ENCODE results near the gene CACNA1H.
"Not testable (repeated sequence)": the region's sequence is repeated elsewhere in the genome, so short reads cannot be mapped to it uniquely, and the experiment has no call there.

The CACNA1H gene

DNA sequence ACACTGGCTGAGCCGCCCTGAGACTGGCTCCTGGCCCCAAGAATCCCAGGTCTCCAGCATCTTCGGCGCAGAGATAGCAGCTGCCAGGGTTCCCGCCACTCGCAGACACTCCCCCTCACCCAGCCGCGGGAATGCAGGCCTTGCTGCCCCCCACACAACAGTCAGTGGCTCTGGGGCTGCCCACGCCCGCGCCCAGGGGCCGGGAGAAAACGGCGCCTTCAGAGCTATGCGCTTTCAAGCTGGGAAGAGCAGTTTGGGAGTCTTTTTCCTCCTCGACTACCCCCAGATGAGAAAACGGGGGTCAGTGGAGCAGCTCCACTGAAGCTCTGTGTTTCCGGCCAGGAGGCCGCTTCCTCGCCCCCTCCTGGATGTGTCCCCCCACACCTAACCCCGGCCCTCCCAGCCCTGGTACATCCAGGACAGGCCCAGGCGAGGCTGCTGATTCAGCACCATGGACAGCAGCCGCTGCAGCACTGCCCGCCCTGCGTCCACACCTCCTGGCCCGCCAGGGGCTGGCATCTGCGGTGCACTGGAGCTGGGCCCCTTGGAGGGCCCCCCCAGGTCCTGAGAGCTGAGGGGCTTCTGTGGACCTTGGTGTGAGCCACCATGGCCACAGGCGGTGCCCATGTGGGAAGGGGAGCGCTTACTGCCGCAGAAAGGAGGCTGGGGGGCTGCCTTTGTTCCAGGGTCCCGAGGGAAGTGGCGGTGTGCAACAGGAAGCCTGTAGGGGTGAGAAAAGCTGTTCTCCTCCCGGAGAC lies 35.7 kb downstream of the CACNA1H start:
- DNase-seq (ENCODE audit: extremely low read depth, insufficient read length): peak; percentile 28
- Histone ChIP-seq H3K27me3 (replicated peaks; ENCODE audit: control insufficient read depth, insufficient read depth, low read length) (no peaks in the 10 kb centered on the region; the same call in 1 of the 2 replicates), H3K4me3 (replicated peaks; ENCODE audit: low read depth, low read length) (no peak overlapping the region), H3K36me3 (ENCODE audit: control insufficient read depth, insufficient read depth, low read length) (no peaks in the 10 kb centered on the region)
- TF ChIP-seq, protein P1, sequence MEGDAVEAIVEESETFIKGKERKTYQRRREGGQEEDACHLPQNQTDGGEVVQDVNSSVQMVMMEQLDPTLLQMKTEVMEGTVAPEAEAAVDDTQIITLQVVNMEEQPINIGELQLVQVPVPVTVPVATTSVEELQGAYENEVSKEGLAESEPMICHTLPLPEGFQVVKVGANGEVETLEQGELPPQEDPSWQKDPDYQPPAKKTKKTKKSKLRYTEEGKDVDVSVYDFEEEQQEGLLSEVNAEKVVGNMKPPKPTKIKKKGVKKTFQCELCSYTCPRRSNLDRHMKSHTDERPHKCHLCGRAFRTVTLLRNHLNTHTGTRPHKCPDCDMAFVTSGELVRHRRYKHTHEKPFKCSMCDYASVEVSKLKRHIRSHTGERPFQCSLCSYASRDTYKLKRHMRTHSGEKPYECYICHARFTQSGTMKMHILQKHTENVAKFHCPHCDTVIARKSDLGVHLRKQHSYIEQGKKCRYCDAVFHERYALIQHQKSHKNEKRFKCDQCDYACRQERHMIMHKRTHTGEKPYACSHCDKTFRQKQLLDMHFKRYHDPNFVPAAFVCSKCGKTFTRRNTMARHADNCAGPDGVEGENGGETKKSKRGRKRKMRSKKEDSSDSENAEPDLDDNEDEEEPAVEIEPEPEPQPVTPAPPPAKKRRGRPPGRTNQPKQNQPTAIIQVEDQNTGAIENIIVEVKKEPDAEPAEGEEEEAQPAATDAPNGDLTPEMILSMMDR (IDR thresholded peaks at IDR 0.05; ENCODE audit: insufficient read depth, low read length, poor library complexity, severe bottlenecking): no peak

DNA sequence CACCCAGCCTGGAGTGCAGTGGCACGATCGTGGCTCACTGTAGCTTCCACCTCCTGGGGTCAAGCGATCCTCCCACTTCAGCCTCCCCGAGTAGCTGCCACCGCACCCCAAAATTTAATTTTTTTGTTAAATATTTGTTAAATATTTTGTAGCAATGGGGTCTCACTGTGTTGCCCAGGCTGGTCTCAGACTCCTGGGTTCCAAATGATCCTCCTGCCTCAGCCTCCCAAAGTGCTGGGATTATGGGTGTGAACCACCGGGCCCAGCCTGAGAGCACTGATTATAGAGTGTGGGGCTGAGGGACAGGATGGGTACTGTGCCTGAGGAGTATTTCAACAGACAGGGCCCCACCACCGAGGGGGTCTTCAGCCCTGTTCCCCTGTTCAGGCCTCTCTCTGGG lies 36.5 kb downstream of the CACNA1H start:
- Histone ChIP-seq H3K4me3 (replicated peaks; ENCODE audit: low read depth, low read length) (no peak overlapping the region), H3K36me3 (ENCODE audit: control insufficient read depth, insufficient read depth, low read length) (no peaks in the 10 kb centered on the region), H3K27me3 (replicated peaks; ENCODE audit: control insufficient read depth, insufficient read depth, low read length) (no peaks in the 10 kb centered on the region; the same call in 1 of the 2 replicates)
- TF ChIP-seq, protein P1 (IDR thresholded peaks at IDR 0.05; ENCODE audit: insufficient read depth, low read length, poor library complexity, severe bottlenecking): no peak
- DNase-seq (ENCODE audit: extremely low read depth, insufficient read length): no peak

DNA sequence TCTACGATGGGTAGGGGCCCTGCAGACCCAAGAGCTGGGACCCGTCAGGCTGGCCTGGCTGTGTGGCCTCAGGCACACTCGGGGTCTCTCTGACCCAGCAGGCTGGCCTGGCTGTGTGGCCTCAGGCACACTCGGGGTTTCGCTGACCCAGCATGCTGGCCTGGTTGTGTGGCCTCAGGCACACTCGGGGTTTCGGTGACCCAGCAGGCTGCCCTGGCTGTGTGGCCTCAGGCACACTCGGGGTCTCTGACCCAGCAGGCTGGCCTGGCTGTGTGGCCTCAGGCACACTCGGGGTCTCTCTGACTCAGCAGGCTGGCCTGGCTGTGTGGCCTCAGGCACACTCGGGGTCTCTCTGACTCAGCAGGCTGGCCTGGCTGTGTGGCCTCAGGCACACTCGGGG lies 37.9 kb downstream of the CACNA1H start:
- not testable (repeated sequence) for H3K27me3 ChIP-seq (replicated peaks; ENCODE audit: control insufficient read depth, insufficient read depth, low read length); DNase-seq (ENCODE audit: extremely low read depth, insufficient read length); H3K4me3 ChIP-seq (replicated peaks; ENCODE audit: low read depth, low read length); H3K36me3 ChIP-seq (ENCODE audit: control insufficient read depth, insufficient read depth, low read length)

DNA sequence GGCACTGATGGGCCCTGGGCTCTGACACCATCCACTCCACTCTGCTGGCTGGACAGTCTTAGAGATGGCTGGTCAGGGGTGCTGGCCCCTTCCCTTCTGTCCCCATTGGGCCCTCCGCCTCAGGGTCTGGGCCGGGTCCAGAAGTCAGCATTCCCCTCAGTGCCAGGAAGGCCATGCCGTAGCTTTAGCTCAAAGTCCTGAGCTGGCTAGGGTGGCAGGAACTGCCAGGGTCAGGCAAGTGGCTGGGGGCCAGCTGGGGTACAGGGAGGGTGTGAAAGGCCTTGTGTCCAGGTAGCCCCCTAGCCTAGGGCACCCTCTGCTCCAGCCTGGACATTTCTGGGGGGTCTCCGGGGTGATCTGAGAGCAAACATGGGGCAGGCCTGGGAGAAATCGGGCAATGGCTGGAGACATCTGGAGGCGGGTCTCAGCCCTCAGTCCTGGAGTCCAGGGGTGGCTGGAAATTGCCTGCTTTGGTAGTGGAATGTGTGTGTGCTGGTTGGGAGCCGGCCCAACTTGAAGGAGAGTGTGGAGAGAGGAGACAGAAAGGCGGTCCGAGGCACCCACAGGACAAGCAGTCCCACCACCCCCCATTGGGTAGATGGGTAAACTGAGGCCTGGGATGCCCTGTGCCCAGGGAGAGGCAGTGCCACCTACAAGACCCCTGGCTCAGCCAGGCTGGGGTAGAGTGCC lies 39.6 kb downstream of the CACNA1H start:
- Histone ChIP-seq H3K4me3 (replicated peaks; ENCODE audit: low read depth, low read length) (no peak overlapping the region), H3K36me3 (ENCODE audit: control insufficient read depth, insufficient read depth, low read length) (no peaks in the 10 kb centered on the region), H3K27me3 (replicated peaks; ENCODE audit: control insufficient read depth, insufficient read depth, low read length) (no peaks in the 10 kb centered on the region; the same call in 1 of the 2 replicates)
- TF ChIP-seq, protein P1 (IDR thresholded peaks at IDR 0.05; ENCODE audit: insufficient read depth, low read length, poor library complexity, severe bottlenecking): no peak
- DNase-seq (ENCODE audit: extremely low read depth, insufficient read length): no peak

DNA sequence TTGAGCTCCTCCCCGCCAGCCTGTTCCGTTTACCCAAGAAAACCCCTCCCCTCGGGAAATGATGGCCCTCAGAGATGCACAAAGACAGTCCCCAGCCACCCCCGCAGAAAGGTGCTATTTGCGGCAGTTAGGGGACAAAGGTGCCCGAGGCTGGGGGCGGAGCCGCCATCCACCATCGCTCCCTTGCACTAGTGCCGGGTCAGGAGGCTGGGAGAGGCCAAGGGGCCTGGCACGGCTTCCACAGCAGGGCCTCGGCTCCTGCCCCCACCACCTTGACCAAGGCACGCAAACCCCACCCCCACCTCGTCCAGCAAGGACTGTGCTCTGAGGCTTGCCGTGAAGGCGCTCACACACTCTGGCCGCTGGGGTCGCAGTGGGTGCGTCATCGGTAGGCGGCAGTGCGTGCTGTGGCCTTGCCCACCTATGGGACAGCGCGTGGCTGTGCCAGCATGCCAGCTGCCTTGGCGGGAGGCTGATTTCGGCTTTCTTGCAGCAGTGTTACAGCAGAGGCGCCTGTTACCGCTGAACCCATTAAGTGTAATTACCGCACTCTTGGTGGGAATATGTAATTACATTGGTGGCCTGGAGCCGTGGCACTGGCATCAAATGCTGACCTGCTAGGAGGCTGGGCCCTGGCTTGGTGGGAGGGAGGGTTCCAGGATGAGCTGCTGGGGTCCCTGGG lies 40.4 kb downstream of the CACNA1H start:
- no peak for DNase-seq (ENCODE audit: extremely low read depth, insufficient read length)
- TF ChIP-seq, protein P1 (IDR thresholded peaks at IDR 0.05; ENCODE audit: insufficient read depth, low read length, poor library complexity, severe bottlenecking): no peak
- H3K36me3 ChIP-seq (ENCODE audit: control insufficient read depth, insufficient read depth, low read length): no peaks in the 10 kb centered on the region
- H3K27me3 ChIP-seq (replicated peaks; ENCODE audit: control insufficient read depth, insufficient read depth, low read length): no peaks in the 10 kb centered on the region; the same call in 1 of the 2 replicates
- H3K4me3 ChIP-seq (replicated peaks; ENCODE audit: low read depth, low read length): no peak overlapping the region

All from GM06990 (cell line).